ENCODE results near the gene MYPN.

DNA sequence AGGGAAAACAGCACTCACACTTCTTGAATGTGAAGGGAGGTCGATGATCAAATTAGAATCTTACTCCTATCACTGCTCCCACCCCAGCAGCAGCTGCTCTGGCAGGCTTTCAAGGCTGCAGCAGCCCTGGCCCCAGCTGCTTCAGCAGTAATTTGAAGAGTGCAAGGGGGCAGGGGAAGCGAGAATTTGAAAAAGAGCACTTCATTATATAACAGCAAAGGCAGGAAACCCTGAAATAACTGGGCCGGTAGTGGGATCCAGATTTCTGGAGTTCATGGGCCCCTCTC lies 44.9 kb downstream of the MYPN start:
- TF ChIP-seq POLR2AphosphoS5 (IDR thresholded peaks at IDR 0.05; ENCODE audit: low read depth, low read length): no peak
- no peak for TF ChIP-seq FOXP2 (optimal IDR thresholded peaks at IDR 0.05; ENCODE audit: borderline replicate concordance, extremely low read depth, extremely low read length, insufficient read depth)
- TF ChIP-seq SIN3A (IDR thresholded peaks at IDR 0.05; ENCODE audit: borderline replicate concordance, insufficient read depth, low read length): no peak
